Right atrium auricular region (tissue), 2 donors: Measurements from ENCODE around the gene C19orf44. TPM values are rescaled to one million over a fixed set of nuclear protein-coding genes. Genes with fewer than 3 reads are reported as not detected.
A peak's percentile ranks its signal among the peaks of the same experiment; 100 is the strongest.
"Not testable (repeated sequence)": the region's sequence is repeated elsewhere in the genome, so short reads cannot be mapped to it uniquely, and the experiment has no call there.

Experiments used
- DNase-seq: peaks from one replicate; pipeline ENCODE4 v3.0.0-alpha.2; 2019; ENCODE audit warnings: low spot score
- H3K27ac ChIP-seq, 2 donors: fragments of 200-600 bp; sonication (generic); 1 replicate in 1 of 2; 2 replicates in 1 of 2; pipeline ENCODE4 v1.5.1; 2016 to 2019
- H3K27me3 ChIP-seq, 2 donors: fragments of 200-600 bp; sonication (generic); one replicate each; pipeline versions ENCODE4 v1.5.1 to v1.6.0; 2017 to 2019
- H3K36me3 ChIP-seq: fragments of 200-600 bp; sonication (generic); one replicate; pipeline ENCODE4 v1.5.1; 2016
- H3K4me1 ChIP-seq, 2 donors: fragments of 200-600 bp; sonication (generic); one replicate each; pipeline versions ENCODE4 v1.5.1 to v1.6.0; 2017 to 2019
- H3K4me3 ChIP-seq, 2 donors: fragments of 200-600 bp; sonication (generic); 1 replicate in 1 of 2; 2 replicates in 1 of 2; pipeline ENCODE4 v1.5.1; 2017 to 2019; ENCODE audit warnings: mild to moderate bottlenecking in 1 of 2, moderate library complexity in 1 of 2
- H3K9me3 ChIP-seq, 2 donors: fragments of 200-600 bp; sonication (generic); one replicate each; pipeline ENCODE4 v1.5.1; 2019
- total RNA-seq, 2 donors: library from RNA; depleted of rRNA; stranded (reverse); fragments of >200 nt; gene quantifications; one replicate each; pipeline ENCODE4 v1.1.0, GENCODE V29; 2016
- TF ChIP-seq, protein P1 (sequence below), 2 donors: fragments of 200-600 bp; sonication (generic); IDR thresholded peaks; one replicate each; pipeline ENCODE4 v1.5.1; 2019; ENCODE audit warnings: antibody characterized with exemption in 2 of 2

C19orf44 gene
- total RNA-seq, 2 donors from 2014 or later, result 2.3 to 6.0 TPM

DNA sequence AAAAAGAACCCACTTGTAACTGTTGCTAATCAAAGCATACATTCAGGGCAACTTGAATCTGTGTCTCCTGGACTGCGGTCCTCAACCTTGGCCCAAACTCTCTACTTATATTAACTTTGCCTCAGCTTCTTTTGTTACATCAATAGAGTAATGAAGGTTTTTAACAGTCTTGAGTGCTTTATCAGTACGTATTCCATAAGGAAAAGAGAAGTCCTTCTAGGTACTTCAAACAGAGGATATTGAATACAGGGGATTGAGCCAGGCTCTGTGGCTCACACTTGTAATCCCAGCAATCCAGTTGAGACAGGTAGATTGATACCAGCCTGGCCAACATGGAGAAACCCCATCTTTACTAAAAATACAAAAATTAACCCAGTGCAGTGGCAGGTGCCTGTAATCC lies 23.2 kb upstream of the C19orf44 start:
- TF ChIP-seq, protein P1, sequence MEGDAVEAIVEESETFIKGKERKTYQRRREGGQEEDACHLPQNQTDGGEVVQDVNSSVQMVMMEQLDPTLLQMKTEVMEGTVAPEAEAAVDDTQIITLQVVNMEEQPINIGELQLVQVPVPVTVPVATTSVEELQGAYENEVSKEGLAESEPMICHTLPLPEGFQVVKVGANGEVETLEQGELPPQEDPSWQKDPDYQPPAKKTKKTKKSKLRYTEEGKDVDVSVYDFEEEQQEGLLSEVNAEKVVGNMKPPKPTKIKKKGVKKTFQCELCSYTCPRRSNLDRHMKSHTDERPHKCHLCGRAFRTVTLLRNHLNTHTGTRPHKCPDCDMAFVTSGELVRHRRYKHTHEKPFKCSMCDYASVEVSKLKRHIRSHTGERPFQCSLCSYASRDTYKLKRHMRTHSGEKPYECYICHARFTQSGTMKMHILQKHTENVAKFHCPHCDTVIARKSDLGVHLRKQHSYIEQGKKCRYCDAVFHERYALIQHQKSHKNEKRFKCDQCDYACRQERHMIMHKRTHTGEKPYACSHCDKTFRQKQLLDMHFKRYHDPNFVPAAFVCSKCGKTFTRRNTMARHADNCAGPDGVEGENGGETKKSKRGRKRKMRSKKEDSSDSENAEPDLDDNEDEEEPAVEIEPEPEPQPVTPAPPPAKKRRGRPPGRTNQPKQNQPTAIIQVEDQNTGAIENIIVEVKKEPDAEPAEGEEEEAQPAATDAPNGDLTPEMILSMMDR (IDR thresholded peaks at IDR 0.05), result no peak
- Histone ChIP-seq H3K4me1 (peaks cover 0 to 39% of the 10 kb centered on the region in 2 donors), H3K27me3 (no peaks in the 10 kb centered on the region), H3K4me3 (no peak overlapping the region), H3K9me3 (peaks cover 0 to 3% of the 10 kb centered on the region in 2 donors), H3K36me3 (no peaks in the 10 kb centered on the region), H3K27ac (peak overlapping the region; percentile 93 to 95)
- DNase-seq, result no peak

DNA sequence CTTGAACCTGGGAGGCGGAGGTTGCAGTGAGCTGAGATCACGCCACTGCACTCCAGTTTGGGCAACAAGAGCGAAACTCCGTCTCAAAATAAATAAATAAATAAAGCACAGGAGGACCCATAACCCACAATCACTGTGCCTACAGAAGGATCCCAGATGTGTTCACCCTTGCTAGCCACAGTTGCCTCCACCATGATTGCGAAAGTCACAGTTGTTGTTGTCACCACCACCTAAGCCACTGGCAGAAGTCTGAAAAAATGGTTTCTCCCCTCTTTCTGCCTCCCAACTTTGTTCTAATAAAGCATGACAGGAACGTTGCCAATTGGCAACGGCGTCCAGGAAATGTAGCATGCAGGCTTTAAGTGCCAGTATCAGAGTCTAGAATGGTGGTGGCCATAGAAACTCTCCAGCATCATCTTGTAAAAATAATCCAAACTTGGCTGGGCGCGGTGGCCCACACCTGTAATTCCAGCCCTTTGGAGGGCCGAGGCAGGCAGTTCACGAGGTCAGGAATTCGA lies 22.3 kb upstream of the C19orf44 start:
- Histone ChIP-seq H3K36me3 (no peaks in the 10 kb centered on the region), H3K4me1 (peaks cover 0 to 29% of the 10 kb centered on the region in 2 donors), H3K27me3 (no peaks in the 10 kb centered on the region), H3K9me3 (peaks cover 0 to 3% of the 10 kb centered on the region in 2 donors), H3K27ac (no peak overlapping the region), H3K4me3 (no peak overlapping the region)
- TF ChIP-seq, protein P1 (IDR thresholded peaks at IDR 0.05), result no peak
- no peak for DNase-seq

DNA sequence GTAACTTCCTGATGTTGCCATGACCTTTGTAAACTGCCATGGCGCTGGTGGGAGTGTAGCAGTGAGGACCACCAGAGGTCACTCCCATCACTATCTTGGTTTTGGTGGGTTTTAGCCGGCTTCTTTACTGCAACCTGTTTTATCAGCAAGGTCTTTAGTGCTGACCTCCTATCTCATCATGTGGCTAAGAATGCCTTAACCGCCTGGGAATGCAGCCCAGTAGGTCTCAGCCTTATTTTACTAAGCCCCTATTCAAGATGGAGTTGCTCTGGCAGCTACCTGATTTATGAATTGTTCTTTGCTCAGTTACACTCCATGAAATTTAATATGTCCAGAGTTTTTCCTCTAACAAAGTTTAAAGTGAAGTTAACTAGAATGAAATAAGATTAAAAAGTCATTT lies 19.8 kb upstream of the C19orf44 start:
- H3K9me3 ChIP-seq, result peaks cover 0 to 3% of the 10 kb centered on the region in 2 donors
- no peak overlapping the region for H3K4me3 ChIP-seq
- no peak for DNase-seq
- H3K27me3 ChIP-seq, result no peaks in the 10 kb centered on the region
- H3K27ac ChIP-seq, result no peak overlapping the region
- no peaks in the 10 kb centered on the region for H3K36me3 ChIP-seq
- H3K4me1 ChIP-seq, result peaks cover 0 to 6% of the 10 kb centered on the region in 2 donors
- TF ChIP-seq, protein P1 (IDR thresholded peaks at IDR 0.05), result no peak

DNA sequence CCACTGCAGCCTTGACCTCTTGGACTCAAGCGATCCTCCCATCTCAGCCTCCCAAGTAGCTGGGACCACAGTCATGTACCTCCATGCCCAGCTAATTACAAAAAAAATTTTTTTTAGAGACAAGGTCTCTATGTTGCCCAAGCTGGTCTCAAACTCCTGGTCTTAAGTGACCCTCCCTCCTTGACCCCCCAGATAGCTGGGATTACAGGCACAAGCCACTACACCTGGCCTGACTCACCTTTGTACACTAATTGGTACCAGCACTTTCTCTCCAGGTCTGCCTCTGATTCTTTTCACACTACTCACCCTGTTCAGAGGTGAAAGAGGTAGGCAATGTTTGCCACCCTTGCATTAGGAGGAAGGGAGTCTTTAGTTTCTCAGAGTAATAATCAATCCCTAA lies 18.9 kb upstream of the C19orf44 start:
- Histone ChIP-seq H3K36me3 (no peaks in the 10 kb centered on the region), H3K27me3 (no peaks in the 10 kb centered on the region), H3K27ac (no peak overlapping the region), H3K4me1 (peaks cover 0 to 4% of the 10 kb centered on the region in 2 donors), H3K9me3 (peaks cover 0 to 3% of the 10 kb centered on the region in 2 donors), H3K4me3 (no peak overlapping the region)
- TF ChIP-seq, protein P1 (IDR thresholded peaks at IDR 0.05), result no peak
- no peak for DNase-seq

DNA sequence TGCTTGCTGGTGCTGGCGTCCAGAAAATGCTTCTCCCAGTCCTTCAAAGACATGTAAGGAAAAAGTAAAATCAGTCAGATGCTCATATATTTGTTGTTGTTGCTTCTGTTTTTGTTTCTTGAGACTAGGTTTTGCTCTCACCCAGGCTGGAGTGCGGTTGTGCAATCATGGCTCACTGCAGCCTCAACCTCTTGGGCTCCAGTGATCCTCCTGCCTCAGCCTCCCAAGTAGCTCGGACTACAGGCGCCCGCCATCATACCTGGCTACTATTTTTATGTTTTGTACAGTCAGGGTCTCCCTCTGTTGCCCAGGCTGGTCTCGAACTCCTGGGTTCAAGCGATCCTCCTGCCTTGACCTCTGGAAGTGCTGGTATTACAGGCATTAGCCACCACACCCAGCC lies 13.4 kb upstream of the C19orf44 start:
- TF ChIP-seq, protein P1 (IDR thresholded peaks at IDR 0.05), result no peak
- H3K4me3 ChIP-seq, result no peak overlapping the region
- DNase-seq, result no peak
- no peak overlapping the region for H3K27ac ChIP-seq
- H3K36me3 ChIP-seq, result no peaks in the 10 kb centered on the region
- no peaks in the 10 kb centered on the region for H3K4me1 ChIP-seq
- no peaks in the 10 kb centered on the region for H3K27me3 ChIP-seq
- no peaks in the 10 kb centered on the region for H3K9me3 ChIP-seq

DNA sequence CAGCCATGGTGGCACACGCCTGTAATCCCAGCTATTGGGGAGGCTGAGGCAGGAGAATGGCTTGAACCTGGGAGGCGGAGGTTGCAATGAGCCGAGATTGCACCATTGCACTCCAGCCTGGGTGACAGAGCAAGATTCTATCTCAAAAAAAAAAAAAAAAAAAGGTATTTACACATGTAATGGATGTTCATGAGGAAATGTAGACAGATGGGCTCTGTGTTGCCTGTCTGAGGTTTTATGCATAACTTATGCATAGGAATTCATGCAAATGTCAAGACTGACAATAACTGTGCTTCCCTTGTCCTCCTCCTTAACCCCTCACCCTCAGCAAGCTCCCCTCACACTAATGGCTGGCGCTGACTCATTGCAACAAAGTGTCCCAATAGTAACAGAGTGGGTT lies 9.7 kb upstream of the C19orf44 start:
- H3K36me3 ChIP-seq, H3K4me3 ChIP-seq, DNase-seq, H3K9me3 ChIP-seq, H3K27ac ChIP-seq, H3K27me3 ChIP-seq: not testable (repeated sequence)
- H3K4me1 ChIP-seq, result peaks cover 0 to 11% of the 10 kb centered on the region in 2 donors
